Neural progenitor cell (in vitro differentiated cells): ENCODE measurements around the gene ELL. TPM values are rescaled to one million over a fixed set of nuclear protein-coding genes. Genes with fewer than 3 reads are reported as not detected.
"Not testable (repeated sequence)": the region's sequence is repeated elsewhere in the genome, so short reads cannot be mapped to it uniquely, and the experiment has no call there.

ENCODE experiments used
- DNase-seq: peaks from one replicate; pipeline ENCODE4 v3.0.0-alpha.2; 2016; ENCODE audit warnings: low spot score
- H2AFZ ChIP-seq: fragments of 200-600 bp; sonication (generic); replicated peaks from 2 replicates; pipeline ENCODE4 v1.6.1; 2016; ENCODE audit warnings: antibody characterized with exemption
- H3F3A ChIP-seq: fragments of 200-600 bp; sonication (generic); 2 replicates; pipeline ENCODE4 v1.6.1; 2016; ENCODE audit warnings: antibody characterized with exemption, low read depth
- H3K27ac ChIP-seq: fragments of 200-600 bp; sonication (generic); 2 replicates; pipeline ENCODE4 v1.5.1; 2016; ENCODE audit warnings: mild to moderate bottlenecking
- H3K27me3 ChIP-seq: fragments of 200-600 bp; sonication (generic); 2 replicates; pipeline ENCODE4 v1.6.1; 2016; ENCODE audit warnings: mild to moderate bottlenecking, moderate library complexity
- H3K36me3 ChIP-seq: fragments of 200-600 bp; sonication (generic); 2 replicates; pipeline ENCODE4 v1.5.1; 2016
- H3K4me1 ChIP-seq: fragments of 200-600 bp; sonication (generic); 2 replicates; pipeline ENCODE4 v1.6.1; 2016; ENCODE audit warnings: mixed run types
- H3K4me2 ChIP-seq: fragments of 200-600 bp; sonication (generic); 2 replicates; pipeline ENCODE4 v1.6.1; 2016
- H3K4me3 ChIP-seq: fragments of 200-600 bp; sonication (generic); 2 replicates; pipeline ENCODE4 v1.5.1; 2016
- H3K79me2 ChIP-seq: fragments of 200-600 bp; sonication (generic); 2 replicates; pipeline ENCODE4 v1.6.1; 2016; ENCODE audit warnings: low read depth
- H3K9ac ChIP-seq: fragments of 200-600 bp; sonication (generic); 2 replicates; pipeline ENCODE4 v1.6.1; 2016
- H3K9me3 ChIP-seq: fragments of 200-600 bp; sonication (generic); 2 replicates; pipeline ENCODE4 v1.5.1; 2016; ENCODE audit warnings: low read depth
- H4K20me1 ChIP-seq: fragments of 200-600 bp; sonication (generic); 2 replicates; pipeline ENCODE4 v1.6.1; 2016; ENCODE audit warnings: low read depth
- H3K27ac Mint-ChIP-seq: 3 replicates; pipeline ENCODE4 v1.8.0; 2021; ENCODE audit warnings: mixed read lengths
- H3K27me3 Mint-ChIP-seq: 2 replicates; pipeline ENCODE4 v1.8.0; 2022; ENCODE audit warnings: low read depth, mild to moderate bottlenecking, inconsistent platforms, moderate library complexity, mixed read lengths; ENCODE audit not compliant: insufficient read depth
- H3K36me3 Mint-ChIP-seq: 3 replicates; pipeline ENCODE4 v1.8.0; 2021; ENCODE audit warnings: mixed read lengths
- H3K4me1 Mint-ChIP-seq: 3 replicates; pipeline ENCODE4 v1.8.0; 2021; ENCODE audit warnings: mixed read lengths
- H3K4me3 Mint-ChIP-seq: 3 replicates; pipeline ENCODE4 v1.8.0; 2021; ENCODE audit warnings: mild to moderate bottlenecking, moderate library complexity, mixed read lengths
- H3K9me3 Mint-ChIP-seq: 3 replicates; pipeline ENCODE4 v1.8.0; 2020; ENCODE audit warnings: mixed read lengths
- EZH2 ChIP-seq: fragments of 200-600 bp; sonication (generic); IDR thresholded peaks from 2 replicates; pipeline ENCODE4 v1.6.1; 2017; ENCODE audit warnings: antibody characterized with exemption, mild to moderate bottlenecking, moderate library complexity
- EZH2phosphoT487 ChIP-seq: fragments of 200-600 bp; sonication (generic); IDR thresholded peaks from 2 replicates; pipeline ENCODE4 v1.6.1; 2017; ENCODE audit warnings: antibody characterized with exemption
- total RNA-seq: library from RNA; depleted of rRNA; stranded (reverse); fragments of >200 nt; gene quantifications from 2 replicates; pipeline ENCODE4 v1.2.3, GENCODE V29; 2015; ENCODE audit warnings: low replicate concordance
- TF ChIP-seq, protein P1 (sequence below): fragments of 200-600 bp; sonication (generic); IDR thresholded peaks from 2 replicates; pipeline ENCODE4 v1.5.1; 2017; ENCODE audit warnings: antibody characterized with exemption, mild to moderate bottlenecking

Gene ELL
- total RNA-seq, 1 donor from 2014 or later, result 2.9 TPM

DNA sequence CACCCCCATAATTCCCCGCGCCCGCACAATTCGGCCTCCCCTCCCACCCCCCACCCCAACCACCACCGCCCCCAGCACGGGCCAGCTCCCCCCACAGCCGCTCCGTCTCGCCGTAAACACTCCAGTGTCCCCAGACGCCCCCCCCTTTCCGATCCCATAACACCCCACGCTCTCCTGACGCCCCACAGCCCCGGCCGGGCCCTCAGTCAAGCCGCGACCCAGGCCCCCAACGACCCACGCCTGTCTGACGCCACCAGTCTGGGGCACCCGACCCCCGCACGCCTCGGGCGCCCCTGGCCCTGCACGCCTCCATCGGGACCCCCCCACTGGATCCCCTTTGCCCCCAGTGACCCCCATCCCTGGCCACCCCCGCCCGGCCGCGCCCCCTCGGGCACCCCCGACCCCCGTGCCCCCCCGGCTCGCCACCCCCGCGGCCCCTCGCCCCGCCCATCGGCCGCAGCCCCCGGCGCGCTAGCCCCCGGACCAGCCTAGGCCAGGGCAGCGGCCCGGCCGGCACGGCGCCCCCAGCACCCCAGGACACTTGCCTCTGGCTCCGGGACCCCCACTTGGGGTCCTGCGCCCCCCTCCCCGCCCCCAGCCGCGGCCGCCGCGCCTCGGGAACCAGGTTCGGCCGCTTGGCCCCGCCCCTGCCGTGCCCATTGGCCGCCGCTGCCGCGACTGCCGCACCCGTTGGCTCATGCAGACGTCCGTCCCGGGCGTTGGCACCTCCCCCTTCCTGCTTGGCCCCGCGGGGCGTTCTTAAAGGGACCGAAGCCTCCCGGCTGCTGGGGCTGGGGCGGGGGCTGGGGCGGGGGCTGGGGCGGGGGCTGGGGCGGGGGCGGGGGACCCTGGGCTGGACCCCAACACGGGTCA is 21.3 kb upstream of the ELL start, which contains the start of gene FKBP8:
Gene FKBP8, minus strand, starts transcription at position 633 of the 873 bp plus-strand sequence. CDS start 1,603 bp downstream, outside the sequence.
- Histone ChIP-seq H3K36me3 (no peaks in the 10 kb centered on the region), H3K4me1 (peaks cover 5% of the 10 kb centered on the region), H3K9ac (peak within 1 kb of the TSS; percentile 44), H2AFZ (peak within 1 kb of the TSS; percentile 70), H3K9me3 (no peaks in the 10 kb centered on the region), H3K79me2 (peaks cover 21% of the 10 kb centered on the region), H3K4me2 (peak within 1 kb of the TSS; percentile 87), H3K4me3 (peak within 1 kb of the TSS; percentile 87), H3K27me3 (no peaks in the 10 kb centered on the region), H4K20me1 (peaks cover 10% of the 10 kb centered on the region), H3F3A (peaks cover 12% of the 10 kb centered on the region), H3K27ac (peak within 1 kb of the TSS; percentile 6)
- Mint-ChIP-seq H3K4me3 (peak within 1 kb of the TSS; percentile 94), H3K4me1 (peaks cover 17% of the 10 kb centered on the region), H3K9me3 (no peaks in the 10 kb centered on the region), H3K27ac (peak within 1 kb of the TSS; percentile 91), H3K36me3 (peaks cover 3% of the 10 kb centered on the region), H3K27me3 (peaks cover 6% of the 10 kb centered on the region)
- no peak for TF ChIP-seq EZH2phosphoT487
- TF ChIP-seq, protein P1, sequence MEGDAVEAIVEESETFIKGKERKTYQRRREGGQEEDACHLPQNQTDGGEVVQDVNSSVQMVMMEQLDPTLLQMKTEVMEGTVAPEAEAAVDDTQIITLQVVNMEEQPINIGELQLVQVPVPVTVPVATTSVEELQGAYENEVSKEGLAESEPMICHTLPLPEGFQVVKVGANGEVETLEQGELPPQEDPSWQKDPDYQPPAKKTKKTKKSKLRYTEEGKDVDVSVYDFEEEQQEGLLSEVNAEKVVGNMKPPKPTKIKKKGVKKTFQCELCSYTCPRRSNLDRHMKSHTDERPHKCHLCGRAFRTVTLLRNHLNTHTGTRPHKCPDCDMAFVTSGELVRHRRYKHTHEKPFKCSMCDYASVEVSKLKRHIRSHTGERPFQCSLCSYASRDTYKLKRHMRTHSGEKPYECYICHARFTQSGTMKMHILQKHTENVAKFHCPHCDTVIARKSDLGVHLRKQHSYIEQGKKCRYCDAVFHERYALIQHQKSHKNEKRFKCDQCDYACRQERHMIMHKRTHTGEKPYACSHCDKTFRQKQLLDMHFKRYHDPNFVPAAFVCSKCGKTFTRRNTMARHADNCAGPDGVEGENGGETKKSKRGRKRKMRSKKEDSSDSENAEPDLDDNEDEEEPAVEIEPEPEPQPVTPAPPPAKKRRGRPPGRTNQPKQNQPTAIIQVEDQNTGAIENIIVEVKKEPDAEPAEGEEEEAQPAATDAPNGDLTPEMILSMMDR, result no peak
- TF ChIP-seq EZH2, result no peak
- DNase-seq, result peak; percentile 97

DNA sequence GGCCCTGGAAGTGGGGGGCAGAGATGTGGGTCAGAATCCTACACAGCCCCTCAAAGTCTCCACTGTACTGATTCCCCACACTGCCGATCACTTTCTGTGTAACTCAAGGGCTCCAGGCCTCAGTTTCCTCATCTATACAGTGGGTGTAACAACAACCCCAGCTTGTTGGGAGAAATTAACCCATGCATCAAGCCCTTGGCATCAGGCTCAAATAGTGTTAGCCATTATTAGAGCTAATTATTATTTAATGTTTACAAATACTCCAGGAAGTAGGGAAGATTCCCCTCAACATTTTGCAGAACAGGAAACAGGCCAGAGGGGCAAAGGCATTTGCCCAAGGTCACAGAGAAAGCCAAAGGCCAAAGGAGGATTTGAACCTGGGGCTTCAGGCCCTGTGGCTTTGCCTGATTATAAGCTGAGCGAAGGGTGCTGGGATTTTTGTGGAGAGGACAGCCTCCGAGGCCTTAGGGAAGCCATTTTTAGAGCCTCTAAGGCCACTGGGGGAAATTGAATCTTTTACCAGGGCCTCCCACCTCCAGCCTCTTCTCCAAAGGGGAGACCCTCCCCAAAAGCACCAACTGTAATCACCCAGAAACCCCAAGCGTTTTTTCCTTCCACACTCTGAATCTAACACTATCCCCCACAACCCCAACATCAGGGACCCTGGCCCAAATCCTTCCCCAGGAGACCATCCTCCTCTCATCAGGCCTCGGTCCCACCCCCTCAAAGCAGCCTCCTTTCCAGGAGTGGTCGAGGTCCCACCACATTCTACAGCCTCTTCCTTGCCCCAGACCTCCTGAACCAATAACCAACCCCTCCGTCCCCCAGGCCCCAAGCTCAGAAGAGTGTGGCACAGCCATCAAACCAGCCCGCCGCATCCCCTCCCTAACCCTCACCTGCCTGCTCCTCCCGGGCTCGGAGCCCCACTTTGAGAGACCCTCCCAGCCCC is 20.4 kb upstream of the ELL start:
- DNase-seq, result peak; percentile 50
- peaks cover 5% of the 10 kb centered on the region for H3K4me1 ChIP-seq
- H3K4me3 ChIP-seq, result peak overlapping the region; percentile 87
- H2AFZ ChIP-seq, result no peak overlapping the region
- H3K36me3 ChIP-seq, result no peaks in the 10 kb centered on the region
- H4K20me1 ChIP-seq, result peaks cover 10% of the 10 kb centered on the region
- Mint-ChIP-seq H3K4me1 (peaks cover 17% of the 10 kb centered on the region), H3K9me3 (no peaks in the 10 kb centered on the region), H3K27me3 (peaks cover 9% of the 10 kb centered on the region), H3K36me3 (peaks cover 3% of the 10 kb centered on the region), H3K27ac (peak overlapping the region; percentile 91), H3K4me3 (peak overlapping the region; percentile 94)
- no peaks in the 10 kb centered on the region for H3K27me3 ChIP-seq
- peak overlapping the region; percentile 6 for H3K27ac ChIP-seq
- H3F3A ChIP-seq, result peaks cover 12% of the 10 kb centered on the region
- H3K4me2 ChIP-seq, result peak overlapping the region; percentile 87
- H3K9ac ChIP-seq, result peak overlapping the region; percentile 44
- no peaks in the 10 kb centered on the region for H3K9me3 ChIP-seq
- TF ChIP-seq EZH2 (no peak), EZH2phosphoT487 (no peak)
- TF ChIP-seq, protein P1, result no peak
- H3K79me2 ChIP-seq, result peaks cover 21% of the 10 kb centered on the region

DNA sequence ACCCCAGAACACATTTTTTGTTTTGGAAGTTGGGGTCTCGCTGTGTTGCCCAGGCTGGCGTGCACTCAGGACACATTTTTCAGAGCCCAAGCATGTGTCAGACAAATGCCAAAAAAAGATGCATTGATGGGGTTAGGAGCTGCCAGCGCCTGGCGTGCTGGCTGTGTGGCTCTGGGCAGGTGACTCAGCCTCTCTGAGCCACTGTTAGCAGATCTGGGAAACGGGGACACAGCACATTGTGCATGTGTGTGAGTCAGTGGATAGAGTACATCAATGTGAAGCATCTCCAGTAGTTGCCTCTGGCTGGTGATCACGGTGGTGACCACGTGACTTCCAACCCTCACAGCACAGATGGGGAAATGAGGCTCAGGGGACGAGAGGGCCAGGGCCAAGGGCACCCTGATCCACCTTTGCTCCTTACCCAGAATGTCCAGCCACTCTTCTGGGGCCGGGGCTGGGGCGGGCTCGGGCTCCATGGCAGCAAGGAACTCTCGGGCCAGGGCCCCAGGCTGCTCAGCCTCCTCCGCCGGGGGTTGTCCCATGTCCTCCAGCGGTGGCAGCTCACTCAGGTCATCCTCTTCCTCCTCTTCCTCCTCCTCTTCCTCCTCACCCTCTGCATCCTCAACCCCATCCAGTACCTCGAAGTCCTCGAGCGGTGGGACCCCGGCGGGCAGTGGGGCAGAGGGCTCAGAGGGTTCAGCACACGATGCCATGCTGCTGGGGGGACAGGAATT is 19.6 kb upstream of the ELL start:
- Histone ChIP-seq H3K9me3 (no peaks in the 10 kb centered on the region), H3K9ac (no peak overlapping the region), H3K79me2 (peaks cover 21% of the 10 kb centered on the region), H3K27me3 (no peaks in the 10 kb centered on the region), H3K36me3 (no peaks in the 10 kb centered on the region), H2AFZ (no peak overlapping the region), H3K4me2 (peak overlapping the region; percentile 87), H4K20me1 (peaks cover 10% of the 10 kb centered on the region), H3K27ac (no peak overlapping the region), H3K4me3 (no peak overlapping the region), H3F3A (peaks cover 12% of the 10 kb centered on the region), H3K4me1 (peaks cover 5% of the 10 kb centered on the region)
- no peak overlapping the region for H3K27ac Mint-ChIP-seq
- no peaks in the 10 kb centered on the region for H3K9me3 Mint-ChIP-seq
- DNase-seq, result no peak
- no peak for TF ChIP-seq EZH2phosphoT487
- TF ChIP-seq, protein P1, result no peak
- no peak for TF ChIP-seq EZH2
- H3K4me3 Mint-ChIP-seq, result peak overlapping the region; percentile 76
- H3K4me1 Mint-ChIP-seq, result peaks cover 17% of the 10 kb centered on the region
- H3K27me3 Mint-ChIP-seq, result peaks cover 14% of the 10 kb centered on the region
- H3K36me3 Mint-ChIP-seq, result peaks cover 7% of the 10 kb centered on the region

DNA sequence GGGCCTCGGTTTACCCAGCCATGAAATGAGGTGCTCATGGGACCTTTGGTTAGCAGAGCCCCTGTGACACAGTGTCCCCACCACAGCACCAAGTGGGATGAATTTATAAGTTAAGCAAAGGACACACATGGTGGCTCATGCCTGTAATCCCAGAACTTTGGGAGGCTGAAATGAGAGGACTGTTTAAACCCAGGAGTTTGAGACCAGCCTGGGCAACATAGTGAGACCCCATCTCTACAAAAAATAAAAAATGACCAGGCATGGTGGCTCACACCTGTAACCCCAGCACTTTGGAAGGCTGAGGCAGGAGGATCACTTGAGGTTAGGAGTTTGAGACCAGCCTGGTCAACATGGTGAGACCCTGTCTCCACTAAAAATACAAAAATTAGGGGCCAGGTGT is 18.3 kb upstream of the ELL start:
- H3K27me3 ChIP-seq, H3K36me3 ChIP-seq, H3K4me3 Mint-ChIP-seq, H3K4me1 ChIP-seq, H3K4me3 ChIP-seq, H3K4me2 ChIP-seq, H2AFZ ChIP-seq, H3K9ac ChIP-seq, H3K9me3 ChIP-seq, H3K27ac Mint-ChIP-seq, H3K9me3 Mint-ChIP-seq, H3K36me3 Mint-ChIP-seq, DNase-seq, H3K27ac ChIP-seq: not testable (repeated sequence)
- Histone ChIP-seq H4K20me1 (peaks cover 10% of the 10 kb centered on the region), H3F3A (peaks cover 12% of the 10 kb centered on the region), H3K79me2 (peaks cover 21% of the 10 kb centered on the region)
- peaks cover 17% of the 10 kb centered on the region for H3K4me1 Mint-ChIP-seq
- peaks cover 12% of the 10 kb centered on the region for H3K27me3 Mint-ChIP-seq
